NCI-H2196 treated with DMSO at 0.1 percent for 48 hours (cell line): Measurements from ENCODE around the gene SELL.
"Not testable (repeated sequence)": the region's sequence is repeated elsewhere in the genome, so short reads cannot be mapped to it uniquely, and the experiment has no call there.

Experiments
- DNase-seq: peaks from one replicate; lab custom pipeline; 2025; ENCODE audit not compliant: unreplicated experiment; lab: John Stamatoyannopoulos, UW

Gene SELL

DNA sequence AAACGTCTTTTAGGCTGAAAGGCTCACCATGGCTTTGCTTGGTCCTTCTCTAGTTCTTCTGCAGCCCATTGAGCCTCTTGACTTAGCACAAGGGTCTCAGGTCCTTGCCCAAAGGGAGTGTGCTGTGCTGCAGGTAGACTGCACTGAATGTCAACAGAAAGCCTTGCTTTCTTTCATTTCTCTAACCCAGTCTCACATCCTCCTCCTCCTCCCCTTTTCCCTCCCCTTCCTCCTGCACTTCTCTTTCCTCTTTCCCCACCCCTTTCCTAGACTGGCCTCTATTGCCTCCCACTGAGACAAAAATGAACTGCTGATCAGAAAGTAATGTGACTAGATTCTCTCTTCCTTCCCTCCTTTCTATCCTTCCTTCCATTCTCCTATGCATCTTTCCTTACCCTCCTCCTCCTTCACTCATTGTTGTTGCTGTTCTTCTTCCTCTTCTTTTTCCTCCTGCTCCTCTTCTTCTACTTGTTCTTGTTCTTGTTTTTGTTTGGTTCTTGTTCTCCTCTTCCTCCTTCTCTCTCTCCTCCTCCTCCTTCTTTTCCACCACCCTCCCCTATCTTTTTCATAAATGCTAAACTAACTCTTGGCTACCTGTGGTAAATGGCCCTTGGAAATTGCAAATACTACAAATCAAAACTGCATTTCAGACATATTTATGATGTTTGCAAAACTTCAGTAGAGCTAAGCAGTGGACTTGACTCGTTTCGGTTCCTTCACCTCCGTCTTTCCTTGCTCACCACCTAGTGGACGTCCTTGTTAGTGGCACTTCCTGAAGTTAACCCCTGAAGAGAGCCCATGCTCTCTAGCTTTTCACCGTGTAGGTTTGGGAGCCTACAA is at the start of gene SELL:
Gene SELL (minus strand): TSS at position 152 of the 840 bp plus-strand sequence. CDS start 122 bp downstream, at position 30.
- no peak for DNase-seq

- no peak for DNase-seq
Observed at GRCh38 chr1:169759038-169759437, 47.6 kb upstream of the SELL start.

- no peak for DNase-seq
Observed at GRCh38 chr1:169753549-169753948, 42.1 kb upstream of the SELL start.

DNA sequence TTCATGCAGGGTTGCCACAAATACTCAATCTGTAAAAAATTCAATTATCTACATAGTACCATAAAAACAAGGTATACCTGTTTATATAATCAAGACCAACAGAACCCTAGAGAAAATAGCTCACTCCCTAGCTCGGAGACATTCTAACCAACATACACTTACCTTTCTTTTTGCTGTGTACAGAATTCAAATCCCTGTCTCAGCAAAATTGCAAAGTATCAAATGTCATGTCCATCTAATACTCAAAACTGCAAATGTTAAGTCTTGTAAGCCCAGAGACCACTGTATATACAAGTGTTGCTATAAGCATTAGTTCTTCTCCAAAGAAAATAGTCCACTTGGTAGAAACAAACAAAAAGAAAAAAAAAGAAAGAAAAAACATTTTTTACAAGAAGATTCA is 38.6 kb upstream of the SELL start:
- DNase-seq: no peak

GRCh38 chr1:169746550-169746949 is 35.1 kb upstream of the SELL start:
- DNase-seq: no peak

DNA sequence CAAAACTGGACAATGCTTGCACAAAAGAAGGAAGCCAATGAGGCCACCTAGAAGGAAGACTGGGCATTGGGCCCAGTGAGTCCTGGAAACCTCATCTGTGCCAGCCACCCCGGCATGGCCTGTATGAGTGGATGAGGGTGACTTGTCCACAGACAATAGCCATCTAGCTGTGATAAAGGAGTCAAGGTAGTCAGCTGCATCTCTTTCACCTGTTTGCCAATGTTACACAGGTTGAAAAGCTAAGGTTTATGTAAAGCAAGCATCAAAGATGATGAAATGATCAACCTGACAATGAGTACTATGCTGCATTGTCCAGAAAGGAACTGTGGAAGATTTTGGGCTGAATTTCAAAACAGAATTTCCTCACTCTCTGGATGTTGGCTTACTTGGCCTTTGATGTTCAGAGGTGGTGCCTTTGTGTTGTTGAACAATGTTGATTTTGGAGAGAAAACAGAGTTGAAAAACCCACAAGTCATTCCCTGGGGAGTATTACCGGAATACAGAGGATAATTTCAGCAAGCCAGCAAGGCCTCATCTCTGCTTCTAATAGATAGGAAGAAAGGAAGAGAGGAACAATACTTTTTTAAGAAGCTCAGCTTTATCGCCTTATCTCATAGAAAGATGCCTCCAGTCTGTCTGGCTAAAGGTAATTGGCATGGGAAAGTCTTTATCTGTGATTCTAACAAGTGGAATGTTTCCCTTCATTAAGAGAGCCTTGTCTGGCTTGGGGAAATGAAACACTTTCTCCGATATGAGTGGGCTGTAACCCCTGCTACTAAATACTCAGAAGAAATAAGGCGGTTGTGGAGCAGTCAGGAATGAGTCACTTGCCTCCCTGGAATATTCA is 33.8 kb upstream of the SELL start:
- no peak for DNase-seq

- DNase-seq: no peak
Observed at GRCh38 chr1:169741666-169742394, 30.4 kb upstream of the SELL start.

GRCh38 chr1:169739980-169740379 is 28.6 kb upstream of the SELL start:
- DNase-seq: no peak

DNA sequence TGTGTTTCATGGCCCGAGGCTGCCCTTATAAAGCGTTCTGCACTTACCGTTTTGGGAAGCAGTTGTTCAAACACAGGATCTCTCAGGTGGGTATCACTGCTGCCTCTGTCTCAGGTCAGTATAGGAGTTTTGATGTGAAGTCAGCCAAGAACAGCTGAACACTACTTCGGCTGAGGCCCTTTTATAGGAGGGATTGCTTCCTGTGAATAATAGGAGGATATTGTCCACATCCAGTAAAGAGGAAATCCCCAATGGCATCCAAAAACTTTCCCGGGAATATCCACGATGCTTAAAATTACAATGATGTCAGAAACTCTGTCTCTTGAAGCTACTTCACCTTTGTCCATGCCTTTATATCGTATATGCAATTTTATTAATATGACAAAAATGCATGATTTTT is 22.5 kb upstream of the SELL start, which contains the start of gene SELE:
Gene SELE (minus strand): TSS at position 156 of the 400 bp plus-strand sequence. CDS start 467 bp downstream, outside the sequence.
- DNase-seq: no peak

GRCh38 chr1:169731446-169731845 is 20.0 kb upstream of the SELL start:
- no peak for DNase-seq

DNA sequence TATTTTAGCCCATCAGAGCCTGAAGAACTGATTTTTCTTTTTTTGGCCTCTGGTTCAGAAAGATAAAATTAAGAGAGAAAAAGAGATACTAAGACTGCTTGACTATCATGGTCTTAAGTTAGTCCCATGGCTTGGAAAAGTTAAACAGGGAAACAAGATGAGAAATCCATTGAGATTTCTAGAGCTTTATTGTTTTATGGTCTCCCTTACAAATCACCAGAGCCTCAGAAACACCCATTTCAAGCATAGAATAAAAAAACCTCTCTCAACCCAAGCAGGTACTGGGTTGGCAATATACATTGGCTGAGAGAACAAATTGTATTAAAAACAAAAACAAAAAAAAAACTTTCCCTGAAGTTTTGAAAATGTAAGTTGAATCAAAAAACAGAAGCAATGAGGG is 18.6 kb upstream of the SELL start:
- no peak for DNase-seq

- no peak for DNase-seq
Observed at GRCh38 chr1:169727307-169727706, 15.9 kb upstream of the SELL start.

- no peak for DNase-seq
Observed at GRCh38 chr1:169726851-169727250, 15.4 kb upstream of the SELL start.

GRCh38 chr1:169725930-169726329 is 14.5 kb upstream of the SELL start:
- no peak for DNase-seq

- DNase-seq: no peak
Observed at GRCh38 chr1:169724168-169724567, 12.7 kb upstream of the SELL start.

DNA sequence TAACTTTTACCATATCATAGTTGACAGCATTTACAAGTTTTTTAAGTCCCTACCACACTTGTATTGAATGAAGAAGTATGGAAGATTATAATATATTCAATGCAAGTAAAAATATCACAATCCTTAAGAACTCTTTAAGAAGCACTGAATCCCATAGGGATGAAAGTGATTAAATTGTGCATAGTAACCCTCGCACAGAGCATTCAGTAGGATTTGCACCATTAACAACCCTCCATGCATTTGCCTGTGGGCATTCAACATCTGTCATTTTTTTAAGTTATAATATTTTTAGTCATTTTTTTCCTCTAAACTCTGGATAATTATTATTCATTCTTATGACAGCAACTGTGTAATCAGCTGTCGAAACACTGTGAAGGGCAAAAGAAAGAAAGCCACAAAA is 12.3 kb upstream of the SELL start:
- DNase-seq: no peak

DNA sequence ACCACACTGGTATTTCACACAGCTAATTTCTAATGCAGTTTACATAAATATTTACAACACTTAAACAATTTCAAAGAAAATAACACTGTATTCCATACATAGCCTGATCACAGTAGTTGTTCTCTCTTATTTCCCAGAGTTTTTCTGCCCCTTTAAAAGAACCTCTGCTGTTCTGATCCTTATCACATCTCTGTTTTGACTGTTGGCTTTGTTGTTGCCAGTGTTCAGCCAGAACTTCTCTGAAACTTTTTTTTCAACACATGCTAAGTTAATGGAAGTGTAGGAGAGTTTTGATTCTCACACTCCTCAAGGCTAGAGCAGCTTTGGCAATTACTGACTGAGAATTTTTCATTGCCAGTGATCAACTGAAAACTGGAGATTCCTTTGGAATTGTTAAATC is 11.4 kb upstream of the SELL start:
- DNase-seq: no peak

- not testable (repeated sequence) for DNase-seq
Observed at GRCh38 chr1:169715100-169715499, 3.7 kb upstream of the SELL start.

DNA sequence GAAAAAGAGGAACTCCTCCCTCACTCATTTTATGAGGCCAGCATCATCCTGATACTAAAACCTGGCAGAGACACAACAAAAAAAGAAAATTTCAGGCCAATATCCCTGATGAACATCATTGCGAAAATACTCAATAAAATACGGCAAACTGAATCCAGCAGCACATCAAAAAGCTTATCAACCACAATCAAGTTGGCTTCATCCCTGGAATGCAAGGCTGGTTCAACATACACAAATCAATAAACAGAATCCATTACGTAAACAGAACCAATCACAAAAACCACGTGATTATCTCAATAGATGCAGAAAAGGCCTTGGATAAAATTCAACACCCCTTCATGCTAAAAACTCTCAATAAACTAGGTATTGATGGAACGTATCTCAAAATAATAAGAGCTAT is 1.7 kb upstream of the SELL start:
- DNase-seq: not testable (repeated sequence)

DNA sequence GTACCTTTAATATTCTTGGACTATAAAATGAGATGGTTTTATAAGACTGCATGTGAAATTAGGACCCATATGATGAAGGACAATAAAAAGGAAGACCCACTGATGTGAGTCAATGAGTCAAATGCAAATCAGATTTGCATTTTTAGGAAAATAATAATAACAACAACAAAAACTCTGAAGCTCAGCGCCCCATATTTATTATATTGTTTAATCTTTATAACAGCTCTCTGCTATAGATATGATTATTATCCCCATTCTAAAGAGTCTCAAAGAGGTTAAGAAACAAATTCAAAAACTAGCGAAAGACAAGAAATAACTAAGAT is 850 bp upstream of the SELL start:
- DNase-seq: no peak

DNA sequence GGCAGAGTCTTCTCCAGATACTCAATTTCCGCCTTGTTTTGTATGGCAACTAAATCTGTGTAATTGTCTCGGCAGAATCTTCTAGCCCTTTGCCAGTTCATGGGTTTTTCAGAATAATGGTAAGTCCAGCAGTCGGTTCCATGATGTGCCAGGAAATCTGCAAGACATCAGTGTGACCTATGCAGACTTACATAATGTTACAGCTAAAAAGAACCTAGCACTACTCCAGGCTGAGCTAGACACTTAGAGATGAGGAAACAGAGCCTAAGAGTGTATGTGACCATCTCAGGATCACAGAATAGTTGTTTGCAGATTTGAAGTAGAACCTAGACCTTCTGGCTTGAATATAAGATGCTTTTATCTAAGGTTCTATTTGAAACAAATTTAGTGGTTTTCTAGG is 2.8 kb downstream of the SELL start:
- no peak for DNase-seq
